ENCODE data around the gene ZFHX2. TPM values are rescaled to one million over a fixed set of nuclear protein-coding genes. Genes with fewer than 3 reads are reported as not detected.
A peak's percentile ranks its signal among the peaks of the same experiment; 100 is the strongest.

ZFHX2 gene
- total and polyA plus RNA-seq, 2 of the 13 experiments (the other 11 are each of a cell fraction or from before 2014, with no cell fraction given), result 0.17 to 0.44 TPM

GRCh38 chr14:23588884-23589598 is 37.5 kb upstream of the ZFHX2 start (continued):
- TF ChIP-seq GTF2F1 (IDR thresholded peaks at IDR 0.05; ENCODE audit: low read length), result 0 out of 2 replicates have a peak, but pooled peaks have one; percentile 46
- peak; percentile 91 for TF ChIP-seq BRF2 (CRISPR knock-in tag; IDR thresholded peaks at IDR 0.05)
- TF ChIP-seq HIC2 (CRISPR knock-in tag; IDR thresholded peaks at IDR 0.05; ENCODE audit: low read depth), result peak; percentile 82
- TF ChIP-seq THAP9 (CRISPR knock-in tag; IDR thresholded peaks at IDR 0.05; ENCODE audit: borderline replicate concordance), result peak; percentile 87; the same call in 1 of the 2 replicates
- TF ChIP-seq ZSCAN5A (CRISPR knock-in tag; IDR thresholded peaks at IDR 0.05; ENCODE audit: borderline replicate concordance), result peak; percentile 96
- TF ChIP-seq ZFP91 (CRISPR knock-in tag; IDR thresholded peaks at IDR 0.05; ENCODE audit: borderline replicate concordance), result peak; percentile 93
- peak; percentile 100 for TF ChIP-seq REPIN1 (CRISPR knock-in tag; IDR thresholded peaks at IDR 0.05; ENCODE audit: borderline replicate concordance, low read depth)
- TF ChIP-seq ZNF260 (CRISPR knock-in tag; IDR thresholded peaks at IDR 0.05; ENCODE audit: borderline replicate concordance, low read depth), result peak; percentile 54; the same call in 1 of the 2 replicates
- TF ChIP-seq EED (CRISPR knock-in tag; IDR thresholded peaks at IDR 0.05), result 0 out of 2 replicates have a peak, but pooled peaks have one; percentile 69
- TF ChIP-seq ISX (CRISPR knock-in tag; conservative IDR thresholded peaks at IDR 0.05), result no peak
- TF ChIP-seq NCOA2 (CRISPR knock-in tag; IDR thresholded peaks at IDR 0.05), result peak; percentile 79
- TF ChIP-seq NKX3-1 (CRISPR knock-in tag; IDR thresholded peaks at IDR 0.05), result no peak; the same call in 1 of the 2 replicates
- no peak for TF ChIP-seq MTA3 (CRISPR knock-in tag; IDR thresholded peaks at IDR 0.05)
- TF ChIP-seq ZSCAN30 (CRISPR knock-in tag; IDR thresholded peaks at IDR 0.05), result peak; percentile 86; the same call in 1 of the 2 replicates
- peak; percentile 92 for TF ChIP-seq ZNF768 (CRISPR knock-in tag; IDR thresholded peaks at IDR 0.05)
- peak; percentile 79 for TF ChIP-seq TBL1XR1 (IDR thresholded peaks at IDR 0.05; ENCODE audit: borderline replicate concordance, low read length, partially characterized antibody)
- 0 out of 2 replicates have a peak, but pooled peaks have one; percentile 44 for TF ChIP-seq NFE2L2 (IDR thresholded peaks at IDR 0.05; ENCODE audit: low read length)

Data from HepG2 (cell line).